ENCODE measurements around the gene CFAP57. TPM values are rescaled to one million over a fixed set of nuclear protein-coding genes. Genes with fewer than 3 reads are reported as not detected.
A peak's percentile ranks its signal among the peaks of the same experiment; 100 is the strongest.

The CFAP57 gene
- total and polyA plus RNA-seq, 2 of the 8 experiments (the other 6 are each of a cell fraction or from before 2014, with no cell fraction given): 0.20 to 0.80 TPM

- Histone ChIP-seq H4K91ac (replicated peaks; ENCODE audit: insufficient read length, low read length) (no peak overlapping the region), H3K36me3 (ENCODE audit: control insufficient read depth in 2 of 4, insufficient read depth in 4 of 4, low read length in 3 of 4) (no peaks in the 10 kb centered on the region), H3K14ac (ENCODE audit: insufficient read length) (no peak overlapping the region), H3K4me2 (ENCODE audit: insufficient read depth in 1 of 2, low read depth in 2 of 2, low read length in 2 of 2) (no peak overlapping the region), H3K79me2 (ENCODE audit: control insufficient read depth in 1 of 2, insufficient read depth in 2 of 2, low read length in 2 of 2) (no peaks in the 10 kb centered on the region), H2BK120ac (replicated peaks; ENCODE audit: low read depth, low read length) (no peak overlapping the region), H3K56ac (replicated peaks; ENCODE audit: insufficient read length, low read depth, low read length) (no peak overlapping the region), H2BK15ac (ENCODE audit: low read length) (no peak overlapping the region), H3K27ac (ENCODE audit: low read depth, low read length) (no peak overlapping the region), H4K8ac (ENCODE audit: extremely low read depth, insufficient read depth, low read length) (peak overlapping the region; percentile 79; the same call in 1 of the 2 replicates), H2BK12ac (ENCODE audit: low read depth, low read length) (no peak overlapping the region), H3K9me3 (ENCODE audit: insufficient read depth in 2 of 2, low read depth in 1 of 2, low read length in 1 of 2) (no peaks in the 10 kb centered on the region), H2AFZ (ENCODE audit: low read length) (no peak overlapping the region), H3K4me3 (ENCODE audit: extremely low read depth in 1 of 4, insufficient read depth in 2 of 4, low read depth in 3 of 4, low read length in 4 of 4) (no peak overlapping the region), H3K27me3 (replicated peaks in 1 of 4; ENCODE audit: control insufficient read depth in 3 of 4, extremely low read depth in 1 of 4, insufficient read depth in 3 of 4, low read length in 3 of 4) (no peaks in the 10 kb centered on the region), H3K79me1 (ENCODE audit: low read depth, low read length) (no peaks in the 10 kb centered on the region; the same call in 1 of the 2 replicates), H2BK5ac (ENCODE audit: low read depth, low read length) (no peak overlapping the region), H2BK20ac (ENCODE audit: low read length) (no peak overlapping the region), H3K23me2 (ENCODE audit: low read depth, low read length) (no peaks in the 10 kb centered on the region), H3K4me1 (replicated peaks in 1 of 4; ENCODE audit: control insufficient read depth in 3 of 4, insufficient read depth in 4 of 4, low read length in 3 of 4) (peaks cover 0 to 4% (median 3%) of the 10 kb centered on the region in 4 experiments; a peak in 2 of 7 replicates), H3K9ac (replicated peaks in 1 of 4; ENCODE audit: extremely low read depth in 1 of 4, low read depth in 3 of 4, low read length in 3 of 4) (no peak overlapping the region), H3K23ac (ENCODE audit: insufficient read length) (no peak overlapping the region), H3K4ac (replicated peaks; ENCODE audit: insufficient read length, low read depth, low read length) (no peak overlapping the region), H2AK5ac (ENCODE audit: low read depth, low read length) (no peak overlapping the region), H3K18ac (ENCODE audit: extremely low read depth, low read length) (no peak overlapping the region), H4K5ac (ENCODE audit: insufficient read length, low read depth, low read length) (no peak overlapping the region), H4K20me1 (replicated peaks in 1 of 2; ENCODE audit: control insufficient read depth in 1 of 2, insufficient read depth in 2 of 2, low read length in 2 of 2) (no peaks in the 10 kb centered on the region)
- DNase-seq (ENCODE audit: low read depth in 1 of 2, low spot score in 2 of 2) (no peak), FAIRE-seq (no peak)
- ChIA-PET POLR2A (ENCODE audit: partially characterized antibody) (interaction anchor here (1.1 to 1.8 kb wide), 2 partner anchors 124 to 181 kb away, joined by 3 to 5 read pairs; partner anchors contain the start of gene CDC20), CTCF (ENCODE audit: partially characterized antibody) (interaction anchor here (0.6 to 2.1 kb wide), 12 partner anchors 33 to 510 kb away, joined by 3 to 7 read pairs (median 4); partner anchors contain the start of genes C1orf210 and CDC20)
- WGBS, 2 experiments (ENCODE audit: extremely low coverage in 1 of 2, insufficient coverage in 1 of 2, insufficient read length in 1 of 2, insufficient replicate concordance in 2 of 2, low coverage in 1 of 2, low lambda C conversion rate in 2 of 2, missing lambda C conversion rate in 1 of 2): 91% methylated on average over 15 of the region's 17 CpGs; no CpG with 5 or more reads in 1 of the 2 experiments
- TF ChIP-seq SP2 (IDR thresholded peaks at IDR 0.05; ENCODE audit: low read length): no peak
- TF ChIP-seq RBBP5 (IDR thresholded peaks at IDR 0.05; ENCODE audit: borderline replicate concordance, low read depth, low read length): no peak
- no peak for TF ChIP-seq FOSL1 (IDR thresholded peaks at IDR 0.05; ENCODE audit: insufficient read depth, low read depth, low read length)
- TF ChIP-seq POLR2AphosphoS5 (IDR thresholded peaks at IDR 0.05; ENCODE audit: low read depth, low read length): no peak
Observed at GRCh38 chr1:43234267-43234666, 62.1 kb downstream of the CFAP57 start.

Measured in H1 (cell line).